Stimulated activated CD8-positive, alpha-beta memory T cell treated with anti-CD3 and anti-CD28 coated beads, Interleukin-4, amount 100 ng/mL, for 24 hours (primary cell): ENCODE results near the gene ZNHIT6.
"Not testable (repeated sequence)": the region's sequence is repeated elsewhere in the genome, so short reads cannot be mapped to it uniquely, and the experiment has no call there.

Source experiments
- DNase-seq: peaks from one replicate; pipeline ENCODE4 v3.0.0-alpha.2; 2020; ENCODE audit warnings: low read depth

ZNHIT6 gene

DNA sequence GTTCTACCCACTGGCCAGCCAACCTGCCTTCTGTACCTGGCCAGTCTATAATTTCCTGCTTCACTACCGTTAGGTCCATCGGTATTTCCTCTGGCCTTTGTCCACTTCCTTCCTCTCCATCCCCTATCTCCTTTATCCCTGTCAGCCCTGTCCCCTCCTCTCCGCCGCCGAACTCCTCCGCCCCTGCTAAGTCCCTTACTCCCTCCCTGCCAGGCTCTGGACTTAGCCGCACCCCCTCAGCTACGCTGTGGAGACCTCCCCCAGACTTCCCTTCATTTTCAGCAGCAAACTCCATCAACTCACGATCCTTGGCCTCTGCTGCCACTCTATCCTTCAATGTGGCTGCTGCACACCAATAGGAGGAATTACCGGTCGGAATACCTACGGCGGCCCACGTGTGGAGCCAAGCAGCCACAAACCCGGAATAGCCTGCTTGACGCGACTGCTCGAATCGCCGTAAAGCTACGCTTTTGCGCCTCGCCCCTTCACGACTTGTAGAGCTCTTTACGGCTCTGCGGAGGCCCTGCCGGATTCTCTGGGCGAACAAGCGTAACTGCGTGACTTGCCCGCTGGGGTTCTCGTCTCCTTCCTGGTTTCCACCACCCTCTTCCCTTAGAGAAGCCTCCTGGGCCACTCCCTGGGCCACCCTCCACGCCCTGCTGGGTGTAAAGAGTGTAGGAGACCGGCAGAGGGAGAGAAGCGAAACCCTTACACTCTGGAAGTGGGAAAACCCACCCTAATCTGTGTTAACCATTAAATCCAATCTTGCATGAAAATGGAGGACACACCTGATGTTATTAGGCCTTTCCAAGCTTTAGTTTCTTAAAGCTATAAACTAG lies at the start of gene ZNHIT6:
Gene ZNHIT6 (minus strand): TSS at position 444 of the 839 bp plus-strand sequence. CDS start 149 bp downstream, at position 295.
- peak; percentile 75 for DNase-seq

GRCh38 chr1:85756864-85757263 lies 48.6 kb upstream of the ZNHIT6 start:
- no peak for DNase-seq

DNA sequence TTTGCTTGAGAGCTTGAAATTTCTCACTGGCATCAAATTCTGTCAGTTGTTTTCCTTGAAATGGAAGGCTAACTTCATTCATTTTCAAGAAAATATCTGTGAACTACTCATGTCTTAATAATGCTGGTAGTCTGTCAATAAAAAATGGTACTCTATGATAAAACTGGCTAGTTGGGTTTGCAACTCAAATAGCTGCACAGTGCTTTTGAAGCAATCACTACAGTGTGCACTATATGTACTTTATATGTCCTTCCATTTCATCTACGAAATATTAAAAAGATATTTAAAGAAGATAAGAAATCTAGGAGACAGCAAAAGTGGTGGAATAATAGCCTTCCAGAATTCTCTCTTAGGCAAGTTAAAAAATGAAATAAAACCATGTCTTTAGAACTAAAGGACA lies 39.9 kb upstream of the ZNHIT6 start:
- DNase-seq, result no peak

GRCh38 chr1:85746777-85747176 lies 38.5 kb upstream of the ZNHIT6 start:
- no peak for DNase-seq

- DNase-seq, result no peak
These were observed 35.6 kb upstream of the ZNHIT6 start for GRCh38 chr1:85743814-85744213.

GRCh38 chr1:85734931-85735330 lies 26.7 kb upstream of the ZNHIT6 start:
- DNase-seq, result no peak

GRCh38 chr1:85718678-85719340 lies 10.6 kb upstream of the ZNHIT6 start:
- no peak for DNase-seq

GRCh38 chr1:85714418-85715114 lies 6.3 kb upstream of the ZNHIT6 start:
- not testable (repeated sequence) for DNase-seq

- DNase-seq, result no peak
These were observed 595 bp upstream of the ZNHIT6 start for GRCh38 chr1:85708829-85709227.

- no peak for DNase-seq
These were observed 805 bp downstream of the ZNHIT6 start for GRCh38 chr1:85707267-85707989.

- DNase-seq, result no peak
These were observed 2.3 kb downstream of the ZNHIT6 start for GRCh38 chr1:85705940-85706339.

DNA sequence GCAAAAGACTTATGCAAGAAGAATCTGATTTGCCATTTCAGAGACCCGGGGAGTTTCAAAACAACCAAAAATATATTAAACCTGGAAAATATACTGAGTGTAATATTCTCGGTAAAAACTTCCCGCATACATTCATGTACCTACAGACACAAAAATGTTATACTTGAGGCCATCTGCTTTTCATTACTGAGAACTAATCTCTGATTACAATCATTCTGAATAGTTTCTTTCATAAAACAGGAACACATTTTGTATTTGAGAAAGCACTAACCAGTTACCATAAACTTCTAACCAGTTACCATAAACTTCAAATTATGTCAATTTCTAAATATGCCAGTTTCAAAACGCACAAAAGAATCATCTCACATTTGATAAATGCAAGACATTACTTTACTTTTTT lies 7.8 kb downstream of the ZNHIT6 start:
- no peak for DNase-seq

- DNase-seq, result no peak
These were observed 10.3 kb downstream of the ZNHIT6 start for GRCh38 chr1:85697895-85698294.

DNA sequence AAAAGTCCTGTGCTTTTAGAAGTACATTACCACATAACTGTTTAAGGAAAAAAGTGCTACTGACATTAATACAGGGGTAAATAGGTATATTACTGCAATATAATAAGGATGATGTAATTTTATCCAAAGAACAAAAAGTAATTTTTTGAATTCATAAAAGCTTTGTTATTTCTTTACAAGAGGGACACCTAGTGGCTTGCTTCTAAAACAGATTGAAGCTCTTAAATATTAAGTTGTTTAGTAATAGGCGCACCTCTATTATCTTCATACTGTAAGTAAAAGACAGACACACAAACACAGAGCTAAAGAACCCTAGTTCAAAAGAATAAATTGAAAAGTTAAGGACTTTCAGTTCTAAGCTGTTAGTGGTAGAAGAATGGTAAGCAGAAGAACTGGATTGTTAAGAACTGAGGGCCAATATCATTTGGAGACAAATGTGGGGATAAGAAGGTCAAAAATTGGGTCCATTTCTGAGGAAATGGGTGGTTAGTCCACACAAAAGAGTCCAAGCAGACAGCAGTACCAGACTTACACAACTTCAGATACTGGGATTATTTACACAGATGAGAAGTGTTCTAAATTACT lies 15.4 kb downstream of the ZNHIT6 start:
- DNase-seq, result no peak

GRCh38 chr1:85689775-85690404 lies 18.3 kb downstream of the ZNHIT6 start:
- no peak for DNase-seq

- DNase-seq, result no peak
These were observed 24.8 kb downstream of the ZNHIT6 start for GRCh38 chr1:85683292-85684025.

GRCh38 chr1:85681087-85681486 lies 27.1 kb downstream of the ZNHIT6 start:
- no peak for DNase-seq

GRCh38 chr1:85678193-85678592 lies 30.0 kb downstream of the ZNHIT6 start:
- DNase-seq, result no peak

DNA sequence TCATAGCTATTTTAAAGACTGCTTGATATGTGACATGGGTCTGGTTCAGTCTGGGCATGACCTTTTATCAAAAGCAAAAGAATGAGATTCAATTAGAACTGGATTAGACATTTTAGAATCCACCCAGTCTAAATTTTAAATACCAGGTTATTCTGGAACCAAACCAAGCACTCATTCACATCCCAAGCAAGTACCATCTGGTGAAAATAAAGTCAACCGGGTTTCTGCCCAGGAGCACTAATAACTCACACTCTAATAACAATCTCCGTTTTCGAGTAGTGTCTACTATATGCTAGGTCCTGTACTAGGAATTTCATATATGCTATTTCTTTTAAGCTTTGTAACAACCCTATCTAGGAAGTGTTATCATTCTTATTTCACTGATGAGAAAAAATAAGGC lies 30.6 kb downstream of the ZNHIT6 start:
- DNase-seq, result no peak

- DNase-seq, result no peak
These were observed 36.1 kb downstream of the ZNHIT6 start for GRCh38 chr1:85672031-85672660.
